Neuronal stem cell (in vitro differentiated cells): ENCODE results near the gene NPTX1.
A peak's percentile ranks its signal among the peaks of the same experiment; 100 is the strongest.

ENCODE experiments used
- DNase-seq: peaks from one replicate; pipeline ENCODE4 v3.0.0-alpha.2; 2013; ENCODE audit warnings: low spot score
- H2AFZ ChIP-seq: one replicate; pipeline ENCODE4 v1.6.1; 2013; ENCODE audit warnings: mild to moderate bottlenecking, low read length, inconsistent platforms
- H2AK5ac ChIP-seq: 2 replicates; pipeline ENCODE4 v1.6.1; 2013; ENCODE audit warnings: low read depth, mild to moderate bottlenecking, inconsistent platforms, low read length, moderate library complexity, mixed read lengths
- H2BK120ac ChIP-seq: 2 replicates; pipeline ENCODE4 v1.6.1; 2013; ENCODE audit warnings: low read depth, mild to moderate bottlenecking, inconsistent platforms, low read length, moderate library complexity, mixed read lengths
- H2BK12ac ChIP-seq: one replicate; pipeline ENCODE4 v1.6.1; 2013; ENCODE audit warnings: low read length, inconsistent platforms
- H2BK15ac ChIP-seq: 2 replicates; pipeline ENCODE4 v1.6.1; 2013; ENCODE audit warnings: mild to moderate bottlenecking, low read length, inconsistent platforms, mixed read lengths
- H2BK5ac ChIP-seq: one replicate; pipeline ENCODE4 v1.6.1; 2013; ENCODE audit warnings: inconsistent platforms, mild to moderate bottlenecking, low read length, moderate library complexity
- H3K14ac ChIP-seq: one replicate; pipeline ENCODE4 v1.6.1; 2013; ENCODE audit warnings: low read length, inconsistent platforms
- H3K18ac ChIP-seq: 2 replicates; pipeline ENCODE4 v1.6.1; 2013; ENCODE audit warnings: low read length, inconsistent platforms
- H3K23ac ChIP-seq: 2 replicates; pipeline ENCODE4 v1.6.1; 2013; ENCODE audit warnings: low read depth, mild to moderate bottlenecking, mixed read lengths, low read length, inconsistent platforms; ENCODE audit not compliant: poor library complexity
- H3K27ac ChIP-seq: replicated peaks from 3 replicates; pipeline ENCODE4 v1.5.1; 2013; ENCODE audit warnings: low read length, inconsistent platforms
- H3K27me3 ChIP-seq, 3 experiments: 2 replicates each; pipeline ENCODE4 v1.6.1; 2013; ENCODE audit warnings: low read length in 3 of 3, mild to moderate bottlenecking in 2 of 3, inconsistent platforms in 1 of 3, low read depth in 1 of 3, mixed read lengths in 1 of 3, moderate library complexity in 1 of 3; ENCODE audit not compliant: control insufficient read depth in 3 of 3, insufficient read depth in 3 of 3
- H3K36me3 ChIP-seq, 2 donors: replicated peaks in 1 of 2; 2 replicates each; pipeline ENCODE4 v1.6.1; 2013; ENCODE audit warnings: low read length in 2 of 2; ENCODE audit not compliant: control insufficient read depth in 2 of 2, insufficient read depth in 2 of 2
- H3K4ac ChIP-seq: 2 replicates; pipeline ENCODE4 v1.6.1; 2013; ENCODE audit warnings: inconsistent platforms, mild to moderate bottlenecking, low read length, moderate library complexity
- H3K4me1 ChIP-seq, 2 donors: 1 replicate in 1 of 2; 2 replicates in 1 of 2; pipeline ENCODE4 v1.6.1; 2013; ENCODE audit warnings: low read length in 2 of 2, low read depth in 1 of 2; ENCODE audit not compliant: control insufficient read depth in 2 of 2, insufficient read depth in 1 of 2
- H3K4me2 ChIP-seq: one replicate; pipeline ENCODE4 v1.6.1; 2013; ENCODE audit warnings: mild to moderate bottlenecking, low read length, inconsistent platforms; ENCODE audit not compliant: insufficient read depth, poor library complexity, severe bottlenecking
- H3K4me3 ChIP-seq, 2 donors: 2 replicates each; pipeline ENCODE4 v1.5.1; 2013; ENCODE audit warnings: low read length in 2 of 2, mild to moderate bottlenecking in 2 of 2, inconsistent platforms in 1 of 2, moderate library complexity in 1 of 2
- H3K79me1 ChIP-seq: one replicate; pipeline ENCODE4 v1.6.1; 2013; ENCODE audit warnings: low read depth, mild to moderate bottlenecking, inconsistent platforms, low read length, moderate library complexity
- H3K9ac ChIP-seq: one replicate; pipeline ENCODE4 v1.6.1; 2013; ENCODE audit warnings: mild to moderate bottlenecking, low read depth, low read length, inconsistent platforms; ENCODE audit not compliant: poor library complexity
- H3K9me3 ChIP-seq, 2 donors: replicated peaks in 1 of 2; 2 replicates each; pipeline versions ENCODE3 to v1.6.1; 2013; ENCODE audit warnings: low read length in 2 of 2, mild to moderate bottlenecking in 2 of 2, inconsistent platforms in 1 of 2, low read depth in 1 of 2, mixed read lengths in 1 of 2, moderate library complexity in 1 of 2; ENCODE audit not compliant: control insufficient read depth in 2 of 2, insufficient read depth in 1 of 2
- H4K8ac ChIP-seq: one replicate; pipeline ENCODE4 v1.6.1; 2013; ENCODE audit warnings: low read depth, mild to moderate bottlenecking, inconsistent platforms, low read length, moderate library complexity
- H4K91ac ChIP-seq: one replicate; pipeline ENCODE4 v1.6.1; 2013; ENCODE audit warnings: low read length, low read depth, mild to moderate bottlenecking, inconsistent platforms; ENCODE audit not compliant: poor library complexity
- WGBS, 2 donors: extraction: QIAGEN DNeasy Blood & Tissue Kit; methylation state at CpG; one replicate each; pipeline ENCODE4 v1.1.7; 2013; ENCODE audit warnings: missing lambda C conversion rate in 2 of 2, mixed read lengths in 1 of 2; ENCODE audit not compliant: insufficient read length in 2 of 2, insufficient replicate concordance in 1 of 2; ENCODE audit errors: extremely low coverage in 2 of 2; 5-methylcytosine and 5-hydroxymethylcytosine counted together

Gene NPTX1

DNA sequence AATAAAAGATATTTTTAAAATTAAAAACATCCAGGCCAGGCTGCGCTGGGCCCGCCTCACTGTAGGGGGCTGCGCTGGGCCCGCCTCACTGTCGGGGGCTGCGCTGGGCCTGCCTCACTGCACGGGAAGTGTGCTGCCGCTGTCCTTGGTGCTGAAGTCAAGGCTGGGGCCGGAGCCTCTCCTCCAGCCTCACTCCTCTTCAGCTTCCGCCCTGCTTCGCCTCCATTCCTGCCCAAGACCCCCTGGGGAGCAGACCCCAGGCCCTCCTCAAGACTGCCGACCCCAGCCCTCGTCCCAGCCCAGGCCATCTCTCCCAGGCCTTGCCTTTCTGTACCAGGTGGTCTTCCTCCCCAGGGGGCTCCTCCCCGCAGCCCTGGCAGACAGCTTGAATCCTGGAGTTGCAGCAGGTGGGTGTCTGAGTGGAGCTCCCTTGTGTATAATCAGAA lies 35.3 kb downstream of the NPTX1 start:
- Histone ChIP-seq H4K8ac (no peak overlapping the region), H3K27ac (no peak overlapping the region), H2BK12ac (no peak overlapping the region), H3K23ac (no peak overlapping the region), H2BK15ac (no peak overlapping the region), H3K14ac (no peak overlapping the region), H2BK5ac (no peak overlapping the region), H3K18ac (no peak overlapping the region), H3K9ac (no peak overlapping the region), H2AFZ (no peak overlapping the region), H3K4me2 (no peak overlapping the region), H2BK120ac (no peak overlapping the region), H4K91ac (no peak overlapping the region), H3K27me3 (peaks cover 0 to 30% (median 2%) of the 10 kb centered on the region in 3 experiments), H3K4me3 (no peak overlapping the region), H3K79me1 (no peaks in the 10 kb centered on the region), H3K36me3 (no peaks in the 10 kb centered on the region), H2AK5ac (no peak overlapping the region), H3K4ac (no peak overlapping the region), H3K4me1 (peaks cover 4 to 6% of the 10 kb centered on the region in 2 donors), H3K9me3 (no peaks in the 10 kb centered on the region)
- peak; percentile 77 for DNase-seq
- no CpG with 5 or more reads among the region's 14 CpGs for WGBS, 2 donors

DNA sequence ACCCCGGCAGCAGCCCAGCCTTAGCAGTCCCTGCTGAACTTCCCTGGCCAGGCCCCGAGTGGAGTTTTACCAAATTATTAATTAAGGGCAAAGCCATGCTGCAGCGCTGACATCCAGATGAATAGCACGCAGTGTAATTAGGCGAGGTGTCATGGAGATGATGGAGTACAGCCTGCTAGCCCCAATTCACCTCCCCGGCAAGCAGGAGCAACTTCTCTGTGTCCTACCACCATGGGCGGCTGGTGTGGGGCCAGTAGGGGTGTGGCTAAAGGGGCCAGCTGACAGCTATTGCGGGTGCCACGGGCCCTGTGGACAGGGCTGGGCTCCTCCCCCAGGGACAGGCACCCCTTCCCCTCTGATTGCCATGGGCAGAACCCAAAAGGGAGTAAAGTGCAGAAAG lies 36.9 kb downstream of the NPTX1 start:
- Histone ChIP-seq H3K18ac (no peak overlapping the region), H2BK5ac (no peak overlapping the region), H4K8ac (no peak overlapping the region), H3K23ac (no peak overlapping the region), H3K79me1 (no peaks in the 10 kb centered on the region), H2BK120ac (no peak overlapping the region), H3K14ac (no peak overlapping the region), H3K27ac (no peak overlapping the region), H2BK15ac (no peak overlapping the region), H2AFZ (no peak overlapping the region), H3K27me3 (peaks cover 0 to 18% (median 2%) of the 10 kb centered on the region in 3 experiments), H3K4me1 (peaks cover 4 to 6% of the 10 kb centered on the region in 2 donors), H3K9me3 (no peaks in the 10 kb centered on the region), H2BK12ac (no peak overlapping the region), H2AK5ac (no peak overlapping the region), H3K4ac (no peak overlapping the region), H3K36me3 (no peaks in the 10 kb centered on the region), H3K9ac (no peak overlapping the region), H4K91ac (no peak overlapping the region), H3K4me2 (no peak overlapping the region), H3K4me3 (no peak overlapping the region)
- DNase-seq = no peak
- WGBS, 2 donors = no CpG with 5 or more reads among the region's 9 CpGs

DNA sequence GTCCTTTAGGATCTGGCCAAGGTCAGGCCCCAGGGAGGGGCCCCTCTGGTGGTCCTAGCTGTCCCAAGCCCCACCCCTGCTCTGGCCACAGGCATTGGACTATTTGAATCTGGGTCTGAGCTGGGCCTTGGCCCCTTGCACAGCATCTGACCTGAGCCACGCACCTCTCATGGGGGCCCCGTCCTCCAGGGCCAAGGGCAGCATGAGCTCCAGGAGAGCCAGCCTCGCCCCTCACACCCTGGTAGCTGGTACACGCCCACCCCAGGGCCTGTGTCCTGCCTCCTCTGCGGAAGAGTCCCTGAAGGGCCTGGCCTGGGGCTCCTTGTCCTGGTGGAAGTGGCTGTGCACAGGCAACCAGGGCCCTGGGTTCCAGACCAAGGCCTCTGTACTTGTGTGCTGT lies 37.6 kb downstream of the NPTX1 start:
- H3K36me3 ChIP-seq = no peaks in the 10 kb centered on the region
- no peaks in the 10 kb centered on the region for H3K9me3 ChIP-seq
- peak overlapping the region; percentile 13 for H2BK5ac ChIP-seq
- H4K91ac ChIP-seq = no peak overlapping the region
- no peak overlapping the region for H3K4me3 ChIP-seq
- H3K4me2 ChIP-seq = no peak overlapping the region
- H3K4ac ChIP-seq = no peak overlapping the region
- peaks cover 0 to 13% (median 2%) of the 10 kb centered on the region in 3 experiments for H3K27me3 ChIP-seq
- no peak overlapping the region for H2AFZ ChIP-seq
- H3K4me1 ChIP-seq = peaks cover under 1% of the 10 kb centered on the region in 2 donors
- no peak overlapping the region for H2BK15ac ChIP-seq
- H3K79me1 ChIP-seq = no peaks in the 10 kb centered on the region
- no peak overlapping the region for H2BK12ac ChIP-seq
- no peak overlapping the region for H3K23ac ChIP-seq
- H2BK120ac ChIP-seq = no peak overlapping the region
- DNase-seq = no peak
- H3K27ac ChIP-seq = no peak overlapping the region
- H2AK5ac ChIP-seq = peak overlapping the region; percentile 84
- no peak overlapping the region for H3K9ac ChIP-seq
- no peak overlapping the region for H3K18ac ChIP-seq
- WGBS, 2 donors = no CpG with 5 or more reads among the region's 5 CpGs
- no peak overlapping the region for H3K14ac ChIP-seq
- no peak overlapping the region for H4K8ac ChIP-seq

DNA sequence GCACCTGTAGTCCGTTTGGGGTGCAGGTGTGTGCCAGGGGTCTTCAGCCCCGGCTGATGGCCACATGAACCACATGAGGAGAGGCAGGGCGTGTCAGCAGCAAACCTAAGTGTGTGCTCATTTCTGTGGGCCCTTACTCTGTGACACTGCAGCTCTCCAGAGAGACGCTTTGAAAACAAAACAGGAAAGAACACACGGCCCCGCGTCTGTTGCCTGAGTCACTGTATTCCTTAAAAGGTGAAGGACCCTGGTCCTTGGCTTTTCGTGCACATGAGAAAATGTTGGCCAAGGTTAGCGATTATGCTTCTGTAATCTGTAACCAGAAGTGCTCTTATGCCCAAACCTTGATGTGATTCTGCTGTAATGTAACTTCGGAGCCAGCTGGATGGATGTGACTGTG lies 38.9 kb downstream of the NPTX1 start:
- H3K4me2 ChIP-seq = no peak overlapping the region
- H2BK15ac ChIP-seq = no peak overlapping the region
- no peak overlapping the region for H3K4me3 ChIP-seq
- H3K4ac ChIP-seq = no peak overlapping the region
- no peak overlapping the region for H2AK5ac ChIP-seq
- peaks cover 0 to 2% (median 0%) of the 10 kb centered on the region in 3 experiments for H3K27me3 ChIP-seq
- H3K9ac ChIP-seq = no peak overlapping the region
- no CpG with 5 or more reads among the region's 10 CpGs for WGBS, 2 donors
- peak overlapping the region; percentile 55 for H3K23ac ChIP-seq
- no peak overlapping the region for H3K18ac ChIP-seq
- H2AFZ ChIP-seq = no peak overlapping the region
- no peak overlapping the region for H4K8ac ChIP-seq
- H3K79me1 ChIP-seq = no peaks in the 10 kb centered on the region
- H4K91ac ChIP-seq = no peak overlapping the region
- DNase-seq = no peak
- H2BK120ac ChIP-seq = no peak overlapping the region
- H3K4me1 ChIP-seq = no peaks in the 10 kb centered on the region
- H2BK12ac ChIP-seq = no peak overlapping the region
- no peak overlapping the region for H3K14ac ChIP-seq
- H3K36me3 ChIP-seq = no peaks in the 10 kb centered on the region
- H3K27ac ChIP-seq = no peak overlapping the region
- peak overlapping the region; percentile 53 for H2BK5ac ChIP-seq
- no peaks in the 10 kb centered on the region for H3K9me3 ChIP-seq
